KOPT-K1 (cell line): ENCODE results near the gene LCA5.

Experiments
- H3K27ac ChIP-seq: fragments of 200-600 bp; sonication (generic); 2 replicates; pipeline ENCODE4 v1.5.1; 2016; ENCODE audit warnings: antibody characterized with exemption, mild to moderate bottlenecking, low read depth, low read length; ENCODE audit not compliant: poor library complexity, severe bottlenecking
- H3K36me3 ChIP-seq: fragments of 200-600 bp; sonication (generic); 2 replicates; pipeline ENCODE4 v1.5.1; 2017; ENCODE audit warnings: antibody characterized with exemption, mild to moderate bottlenecking, low read length, moderate library complexity; ENCODE audit not compliant: insufficient read depth
- H3K9me3 ChIP-seq: fragments of 200-600 bp; sonication (generic); 2 replicates; pipeline ENCODE4 v1.5.1; 2017; ENCODE audit warnings: antibody characterized with exemption, low read length, mild to moderate bottlenecking; ENCODE audit not compliant: insufficient read depth, poor library complexity, severe bottlenecking

LCA5 gene

DNA sequence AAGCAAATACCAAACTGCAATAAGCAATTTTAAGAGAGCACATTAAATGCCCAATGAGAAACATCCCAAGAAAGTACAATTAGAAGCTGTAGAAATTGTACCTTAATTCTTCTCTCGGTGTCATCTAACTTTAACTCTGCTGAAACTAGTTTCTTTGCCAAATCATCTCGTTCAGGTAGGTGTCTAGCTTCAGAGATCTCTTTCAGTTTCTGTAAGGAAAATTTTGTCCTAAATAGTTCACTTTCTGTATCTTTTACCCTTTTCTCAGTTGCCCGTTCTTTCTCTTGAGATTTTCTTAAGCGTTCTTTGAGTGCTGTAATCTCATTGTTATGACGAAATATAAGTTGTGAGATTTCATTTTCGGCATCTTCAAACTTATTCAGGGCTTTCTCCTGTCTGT is 24.1 kb downstream of the LCA5 start:
- Histone ChIP-seq H3K9me3 (no peaks in the 10 kb centered on the region), H3K27ac (no peak overlapping the region), H3K36me3 (no peaks in the 10 kb centered on the region)

DNA sequence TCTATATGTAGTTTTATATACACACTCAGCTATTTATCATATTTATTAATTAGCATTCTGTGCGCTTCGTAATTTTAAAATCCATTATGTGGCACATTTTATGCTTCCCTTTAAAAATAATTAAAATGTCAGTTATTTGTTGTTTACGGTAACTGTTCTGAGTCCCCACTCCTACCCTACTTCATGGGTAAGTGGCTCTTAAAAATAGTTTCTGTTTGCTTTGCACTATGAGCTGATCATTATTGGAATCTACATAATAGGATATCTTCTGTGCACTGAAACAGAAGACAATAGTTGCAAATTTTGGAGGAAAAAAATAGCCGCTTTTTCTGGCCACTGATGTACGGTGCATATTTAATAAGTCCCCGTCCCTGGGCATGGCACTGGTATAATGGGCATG is 25.2 kb downstream of the LCA5 start:
- Histone ChIP-seq H3K36me3 (no peaks in the 10 kb centered on the region), H3K9me3 (no peaks in the 10 kb centered on the region), H3K27ac (no peak overlapping the region)

DNA sequence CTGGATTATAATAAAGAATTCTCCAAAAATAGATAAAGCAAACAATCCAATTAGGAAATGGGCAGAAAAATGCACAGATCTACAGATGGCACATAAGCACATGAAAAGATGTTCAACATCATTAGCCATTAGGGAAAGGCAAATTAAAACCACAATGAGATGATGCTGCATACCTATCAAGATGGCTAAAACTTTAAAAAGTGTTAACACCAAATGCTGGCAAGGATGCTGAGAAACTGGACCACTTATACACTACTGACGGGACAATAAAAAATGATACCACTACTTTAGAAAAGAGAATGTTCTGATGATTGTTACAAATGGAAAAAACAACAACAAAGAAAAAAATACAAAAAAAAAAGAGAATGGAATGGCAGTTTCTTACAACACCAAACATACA is 26.5 kb downstream of the LCA5 start:
- Histone ChIP-seq H3K27ac (no peak overlapping the region), H3K9me3 (no peaks in the 10 kb centered on the region), H3K36me3 (no peaks in the 10 kb centered on the region)

DNA sequence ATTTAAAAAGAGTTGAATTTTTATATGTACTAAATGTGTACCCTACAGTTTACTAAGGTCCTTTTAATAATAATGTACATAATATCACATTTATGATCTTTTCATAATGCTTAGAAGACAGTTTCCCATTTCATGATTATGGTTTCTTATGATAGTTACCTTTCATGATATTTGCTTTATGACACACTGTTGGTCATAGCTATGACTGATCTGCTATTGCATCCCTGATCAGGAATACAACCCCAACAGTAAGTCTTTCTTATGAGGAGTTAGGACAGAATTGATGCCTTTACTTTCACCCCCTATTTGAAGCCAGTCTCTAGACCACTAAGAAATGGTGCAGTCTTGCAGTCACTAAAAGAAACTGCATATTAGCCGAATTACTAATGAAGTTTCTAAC is 31.0 kb downstream of the LCA5 start:
- no peaks in the 10 kb centered on the region for H3K9me3 ChIP-seq
- no peak overlapping the region for H3K27ac ChIP-seq
- H3K36me3 ChIP-seq = no peaks in the 10 kb centered on the region

DNA sequence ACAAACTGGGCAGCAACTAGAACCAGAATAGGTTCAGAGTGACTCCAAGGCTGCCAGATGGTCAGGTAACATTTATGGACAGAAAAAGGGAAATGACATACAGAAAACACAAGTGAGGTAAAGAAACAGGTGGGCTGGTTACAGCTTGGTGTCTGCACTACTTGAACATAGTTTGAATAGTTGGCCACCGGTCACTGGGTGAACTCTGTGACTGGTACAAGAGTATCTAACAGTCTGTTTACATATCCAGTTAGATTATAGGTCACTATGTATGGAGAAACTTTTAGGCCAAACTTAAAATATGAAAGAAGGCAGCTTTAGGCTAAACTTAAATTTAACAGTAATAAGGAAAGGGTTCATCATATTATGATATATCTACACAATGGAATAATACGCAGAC is 32.9 kb downstream of the LCA5 start:
- Histone ChIP-seq H3K9me3 (no peaks in the 10 kb centered on the region), H3K27ac (no peak overlapping the region), H3K36me3 (no peaks in the 10 kb centered on the region)

DNA sequence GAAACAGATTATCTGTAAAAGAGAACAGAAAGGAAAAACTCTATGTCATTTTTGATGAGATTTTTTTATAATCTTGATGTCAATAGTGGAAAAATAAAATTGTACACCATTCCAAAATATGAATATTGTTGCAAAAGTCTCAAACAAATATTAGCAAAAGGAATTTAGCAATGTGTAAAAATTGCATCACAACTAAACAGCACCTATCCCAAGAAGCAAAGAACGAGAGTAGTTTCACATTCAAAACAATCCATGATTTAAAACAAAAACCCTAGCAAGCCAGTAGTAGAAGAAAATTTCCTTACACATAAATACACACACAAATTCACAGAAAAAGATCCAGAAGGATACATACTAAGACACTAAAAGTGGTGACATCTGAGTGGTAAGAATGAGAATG is 38.4 kb downstream of the LCA5 start:
- H3K27ac ChIP-seq = no peak overlapping the region
- H3K36me3 ChIP-seq = no peaks in the 10 kb centered on the region

DNA sequence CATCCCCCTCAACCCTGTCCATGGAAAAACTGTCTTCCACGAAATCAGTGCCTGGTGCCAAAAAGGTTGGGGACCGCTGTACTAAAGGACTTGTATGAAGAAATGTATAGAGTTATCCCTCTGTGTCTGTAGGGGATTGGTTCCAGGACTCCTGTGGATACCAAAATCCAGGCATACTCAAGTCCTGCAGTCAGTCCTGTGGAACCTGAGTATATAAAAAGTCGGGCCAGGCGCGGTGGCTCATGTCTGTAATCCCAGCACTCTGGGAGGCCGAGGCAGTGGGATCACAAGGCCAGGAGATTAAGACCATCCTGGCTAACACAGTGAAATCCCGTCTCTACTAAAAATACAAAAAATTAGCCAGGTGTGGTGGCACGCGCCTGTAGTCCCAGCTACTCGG is 42.0 kb downstream of the LCA5 start:
- no peak overlapping the region for H3K27ac ChIP-seq
- H3K36me3 ChIP-seq = no peaks in the 10 kb centered on the region
- H3K9me3 ChIP-seq = no peaks in the 10 kb centered on the region

More for the DNA sequence above, 38.4 kb downstream of the LCA5 start:
- no peaks in the 10 kb centered on the region for H3K9me3 ChIP-seq

DNA sequence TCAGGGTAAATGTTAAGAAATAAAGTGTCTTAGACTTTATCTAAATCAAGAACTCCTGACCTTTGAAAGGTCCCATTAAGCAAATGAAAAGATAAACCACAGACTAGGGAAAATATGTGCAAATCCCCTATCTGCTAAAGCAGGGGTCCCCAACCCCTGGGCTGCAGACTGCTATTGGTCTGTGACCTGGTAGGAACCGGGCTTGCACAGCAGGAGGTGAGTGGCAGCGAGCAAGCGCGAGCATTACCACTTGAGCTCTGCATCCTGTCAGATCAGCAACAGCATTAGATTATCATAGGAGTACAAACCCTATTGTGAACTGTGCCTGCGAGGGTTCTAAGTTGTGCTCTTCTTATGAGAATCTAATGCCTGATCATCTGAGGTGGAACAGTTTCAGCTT is 42.4 kb downstream of the LCA5 start:
- H3K9me3 ChIP-seq = no peaks in the 10 kb centered on the region
- no peak overlapping the region for H3K27ac ChIP-seq
- H3K36me3 ChIP-seq = no peaks in the 10 kb centered on the region

DNA sequence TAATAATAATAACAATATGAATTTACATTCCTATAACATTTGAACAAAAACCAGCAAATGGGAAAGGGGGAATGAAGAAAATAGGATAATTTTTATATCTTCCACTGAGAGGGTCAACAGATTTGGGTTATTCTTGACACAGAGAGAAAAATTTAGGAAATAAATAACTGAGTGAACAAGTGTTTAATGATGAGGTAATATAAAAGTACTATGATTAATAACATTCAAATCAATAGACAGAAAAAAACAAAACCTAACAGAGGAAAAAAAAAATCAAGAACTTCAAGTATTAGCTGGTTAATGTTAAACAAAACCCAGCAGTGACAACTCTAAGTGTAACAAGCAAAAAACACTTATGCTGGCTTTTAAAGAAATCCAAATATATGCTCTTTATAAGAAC is 66.5 kb downstream of the LCA5 start:
- no peak overlapping the region for H3K27ac ChIP-seq
- H3K9me3 ChIP-seq = no peaks in the 10 kb centered on the region
- no peaks in the 10 kb centered on the region for H3K36me3 ChIP-seq

DNA sequence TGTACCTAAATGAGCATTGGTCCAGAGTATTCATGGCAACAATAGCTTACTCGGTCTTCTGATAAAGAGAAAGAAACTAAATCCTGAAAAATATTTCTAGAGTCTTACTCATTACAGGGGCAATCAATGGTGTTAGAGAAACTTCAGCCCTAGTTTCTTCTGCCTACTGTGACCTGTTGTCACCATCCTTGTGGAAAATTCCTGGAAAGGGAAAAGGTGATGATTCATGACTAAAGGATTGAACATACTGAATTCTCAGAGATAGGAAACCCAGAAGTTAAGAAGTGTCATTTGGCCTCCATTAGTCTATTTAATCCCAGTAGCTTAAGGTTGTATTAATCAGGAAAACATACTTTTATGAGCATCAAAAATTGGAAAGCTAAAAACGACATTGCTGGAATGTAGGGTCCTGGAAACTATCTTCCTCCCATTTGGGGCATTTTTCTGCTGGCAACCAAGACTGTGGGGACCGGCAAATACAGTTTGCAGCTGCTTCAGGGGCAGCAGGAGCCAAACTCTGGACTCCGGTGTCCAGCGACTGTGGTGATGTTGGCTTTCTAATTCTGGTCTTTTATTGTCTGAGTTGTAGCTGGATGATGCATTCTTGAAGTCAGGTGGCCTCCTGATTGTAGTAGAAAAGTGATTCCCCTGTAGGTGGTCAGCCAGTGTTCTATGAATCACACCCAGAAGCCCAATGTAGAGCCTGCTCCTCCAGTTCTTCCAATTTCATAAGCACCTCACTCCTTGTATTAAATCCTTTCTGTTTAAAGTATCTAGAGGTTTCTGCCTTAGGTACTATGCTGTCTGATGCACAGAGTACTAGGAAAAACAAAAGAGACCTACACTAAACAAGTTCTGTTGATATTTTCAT is 67.6 kb downstream of the LCA5 start:
- Histone ChIP-seq H3K36me3 (no peaks in the 10 kb centered on the region), H3K9me3 (no peaks in the 10 kb centered on the region), H3K27ac (no peak overlapping the region)

DNA sequence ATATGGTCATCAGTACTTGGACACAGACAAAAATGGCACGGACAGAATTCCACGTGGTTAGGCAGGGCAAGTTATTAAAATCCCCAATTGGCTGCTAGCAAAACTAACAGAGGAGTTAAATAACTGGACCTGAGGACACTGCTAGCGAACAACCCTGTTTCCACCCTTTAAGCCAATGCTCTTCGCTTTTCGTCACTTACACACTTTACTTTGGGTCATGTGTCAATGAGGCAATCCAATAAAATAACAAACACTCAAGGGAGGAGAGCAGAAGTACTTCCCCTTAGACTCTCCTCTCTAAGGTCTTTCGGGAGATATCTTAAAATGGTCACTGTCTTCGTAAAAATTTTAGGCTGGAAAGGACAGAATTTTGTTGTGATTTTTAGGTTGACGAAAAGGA is 68.6 kb downstream of the LCA5 start:
- Histone ChIP-seq H3K36me3 (no peaks in the 10 kb centered on the region), H3K9me3 (no peaks in the 10 kb centered on the region)

DNA sequence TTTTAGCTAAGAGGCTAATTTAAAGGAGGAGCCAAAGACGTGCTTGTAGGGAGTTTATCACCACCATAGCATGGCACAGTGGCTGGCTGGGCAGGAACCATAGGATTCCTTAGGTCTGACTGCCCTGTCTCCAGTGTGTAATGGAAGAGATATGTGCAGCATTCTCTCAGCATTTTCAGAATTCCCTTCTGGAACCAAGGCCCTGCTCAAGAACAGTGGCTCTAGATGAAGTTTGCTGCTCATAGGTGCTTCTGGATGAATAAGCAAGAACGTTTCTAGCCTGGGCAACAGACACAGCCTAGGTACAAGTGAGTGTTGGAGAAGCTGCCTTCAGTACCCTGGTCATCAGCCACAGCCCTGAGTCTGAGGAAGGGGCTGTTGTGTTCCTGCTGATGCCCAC is 69.1 kb downstream of the LCA5 start:
- no peaks in the 10 kb centered on the region for H3K9me3 ChIP-seq
- H3K36me3 ChIP-seq = no peaks in the 10 kb centered on the region
- H3K27ac ChIP-seq = no peak overlapping the region

More for the DNA sequence above, 68.6 kb downstream of the LCA5 start:
- no peak overlapping the region for H3K27ac ChIP-seq

DNA sequence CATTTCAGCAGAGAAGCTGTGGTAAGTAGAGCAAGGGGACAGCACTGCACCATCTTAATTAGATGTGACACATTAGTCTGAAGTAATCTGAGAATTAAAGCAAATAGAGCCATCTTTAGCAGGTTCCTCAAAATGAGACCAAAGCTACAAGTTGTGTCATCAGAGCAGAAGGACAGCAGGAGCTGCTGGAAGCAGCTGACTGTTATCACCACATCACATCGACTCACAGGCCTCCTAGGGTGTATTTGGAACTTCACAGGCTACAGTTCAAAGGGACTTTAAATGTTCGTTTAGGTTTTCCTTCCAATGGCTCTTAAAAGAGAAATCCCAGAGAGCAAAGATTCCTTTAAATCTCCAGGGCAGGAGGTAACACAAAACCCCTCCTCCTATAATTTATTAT is 69.5 kb downstream of the LCA5 start:
- H3K27ac ChIP-seq = no peak overlapping the region
- H3K9me3 ChIP-seq = no peaks in the 10 kb centered on the region
- H3K36me3 ChIP-seq = no peaks in the 10 kb centered on the region

DNA sequence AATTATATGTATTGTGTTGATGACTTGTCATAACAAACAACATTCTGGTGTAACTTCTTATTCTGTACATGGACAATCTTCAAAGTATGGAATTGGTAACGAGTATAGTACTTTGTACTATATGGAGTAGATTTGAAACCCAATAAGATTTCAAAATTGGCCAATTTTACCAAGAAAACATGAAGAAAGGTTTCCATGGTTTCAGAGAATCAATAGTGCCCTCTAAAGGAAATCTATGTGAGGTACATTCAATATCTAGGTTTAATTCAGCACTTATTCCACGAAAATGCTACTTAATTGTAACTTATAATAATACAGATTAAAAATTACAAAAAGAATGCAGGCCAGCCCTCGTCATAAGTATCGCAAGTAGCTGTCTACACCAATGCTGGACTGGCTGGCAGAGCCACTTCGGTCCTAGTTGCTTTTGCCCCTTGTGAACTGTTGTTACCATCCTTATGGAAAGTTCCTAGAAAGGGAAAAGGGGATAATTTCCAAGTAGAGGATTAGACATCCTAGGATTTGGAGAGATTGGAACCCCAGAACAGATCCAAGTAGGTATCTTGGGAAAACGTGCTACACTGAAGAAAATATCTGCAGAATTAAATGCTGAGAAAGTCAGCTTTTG is 70.9 kb downstream of the LCA5 start:
- Histone ChIP-seq H3K27ac (no peak overlapping the region), H3K9me3 (no peaks in the 10 kb centered on the region), H3K36me3 (no peaks in the 10 kb centered on the region)

DNA sequence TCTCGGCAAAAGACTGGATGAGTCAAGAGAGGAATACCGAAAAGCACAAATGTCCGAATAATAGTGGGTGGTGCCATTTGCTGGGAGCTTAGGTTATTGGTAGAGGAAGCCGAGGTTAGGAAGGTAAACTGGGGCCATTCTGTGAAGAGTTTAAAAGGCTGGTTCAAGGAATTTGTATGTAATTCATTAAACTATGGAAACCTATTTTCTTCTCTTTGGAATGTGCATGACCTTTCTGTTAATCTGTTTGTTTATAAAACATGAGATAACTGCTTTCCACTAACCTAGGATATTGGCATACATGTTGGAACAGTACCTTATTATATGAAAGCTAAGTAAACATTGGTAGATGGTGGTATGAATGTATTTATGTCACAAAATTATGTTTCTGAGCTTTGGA is 71.8 kb downstream of the LCA5 start:
- no peak overlapping the region for H3K27ac ChIP-seq
- H3K36me3 ChIP-seq = no peaks in the 10 kb centered on the region
- no peaks in the 10 kb centered on the region for H3K9me3 ChIP-seq

DNA sequence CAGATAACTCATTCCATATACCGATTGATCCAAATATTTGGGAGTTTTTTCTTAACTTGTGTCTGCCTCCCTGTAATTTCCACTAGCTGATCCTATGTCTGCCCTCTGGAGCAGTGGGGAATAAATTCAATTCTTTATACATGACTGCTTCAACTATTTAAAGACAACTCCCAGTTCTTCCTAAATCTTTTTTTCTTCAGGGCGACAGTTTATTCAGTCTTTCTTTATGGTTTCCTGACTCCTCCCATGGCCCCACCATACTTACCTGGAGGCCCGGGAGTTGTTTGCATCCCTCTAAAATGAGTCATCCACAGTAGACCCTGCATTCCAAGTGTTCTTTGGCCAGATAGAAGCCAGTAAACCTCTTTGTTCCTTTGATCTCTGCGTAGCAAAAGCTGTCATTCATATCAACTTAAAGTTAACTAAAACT is 73.6 kb downstream of the LCA5 start:
- Histone ChIP-seq H3K9me3 (no peaks in the 10 kb centered on the region), H3K36me3 (no peaks in the 10 kb centered on the region), H3K27ac (no peak overlapping the region)
